SW 1271 (cell line): ENCODE measurements around the gene UPK3BL2.
"Not testable (repeated sequence)": the region's sequence is repeated elsewhere in the genome, so short reads cannot be mapped to it uniquely, and the experiment has no call there.

ENCODE experiments used
- DNase-seq, 2 experiments: peaks; one replicate each; lab custom pipeline; 2025; lab: John Stamatoyannopoulos, UW

UPK3BL2 gene

GRCh38 chr7:102527822-102528793 lies 15.4 kb downstream of the UPK3BL2 start:
- DNase-seq = not testable (repeated sequence)

GRCh38 chr7:102527182-102527581 lies 16.3 kb downstream of the UPK3BL2 start:
- DNase-seq = not testable (repeated sequence)

- not testable (repeated sequence) for DNase-seq
Observed at GRCh38 chr7:102524803-102525202, 18.7 kb downstream of the UPK3BL2 start.

GRCh38 chr7:102520797-102521196 lies 22.7 kb downstream of the UPK3BL2 start:
- DNase-seq = not testable (repeated sequence)

GRCh38 chr7:102517550-102518147 lies 25.8 kb downstream of the UPK3BL2 start, which contains the start of gene RASA4B:
TSS of gene RASA4B (minus strand) at chr7:102517777. CDS start at chr7:102517710, 67 bp downstream.
- not testable (repeated sequence) for DNase-seq

- DNase-seq = not testable (repeated sequence)
Observed at GRCh38 chr7:102516951-102517350, 26.5 kb downstream of the UPK3BL2 start.

- DNase-seq = not testable (repeated sequence)
Observed at GRCh38 chr7:102515889-102516288, 27.6 kb downstream of the UPK3BL2 start.

- not testable (repeated sequence) for DNase-seq
Observed at GRCh38 chr7:102514881-102515721, 28.4 kb downstream of the UPK3BL2 start.

- DNase-seq = not testable (repeated sequence)
Observed at GRCh38 chr7:102512642-102513221, 30.8 kb downstream of the UPK3BL2 start.

GRCh38 chr7:102511860-102512522 lies 31.5 kb downstream of the UPK3BL2 start:
- not testable (repeated sequence) for DNase-seq

GRCh38 chr7:102510575-102510974 lies 32.9 kb downstream of the UPK3BL2 start:
- not testable (repeated sequence) for DNase-seq

- not testable (repeated sequence) for DNase-seq
Observed at GRCh38 chr7:102507410-102508088, 35.9 kb downstream of the UPK3BL2 start.

- not testable (repeated sequence) for DNase-seq
Observed at GRCh38 chr7:102505298-102506185, 38.0 kb downstream of the UPK3BL2 start.

GRCh38 chr7:102503141-102503540 lies 40.4 kb downstream of the UPK3BL2 start:
- not testable (repeated sequence) for DNase-seq

GRCh38 chr7:102498321-102498720 lies 45.2 kb downstream of the UPK3BL2 start:
- DNase-seq = not testable (repeated sequence)

- DNase-seq = not testable (repeated sequence)
Observed at GRCh38 chr7:102497308-102497707, 46.2 kb downstream of the UPK3BL2 start.

GRCh38 chr7:102496861-102497260 lies 46.6 kb downstream of the UPK3BL2 start:
- not testable (repeated sequence) for DNase-seq

- not testable (repeated sequence) for DNase-seq
Observed at GRCh38 chr7:102494473-102495149, 48.9 kb downstream of the UPK3BL2 start.

GRCh38 chr7:102494026-102494425 lies 49.5 kb downstream of the UPK3BL2 start:
- DNase-seq = not testable (repeated sequence)
